GM10266 (cell line): Measurements from ENCODE around the gene CDH6.

ENCODE experiments used
- DNase-seq: peaks from one replicate; pipeline ENCODE4 v3.0.0; 2012; ENCODE audit errors: extremely low spot score
- TF ChIP-seq, protein P1 (sequence below): IDR thresholded peaks from 2 replicates; pipeline ENCODE4 v1.5.1; 2012; ENCODE audit warnings: mild to moderate bottlenecking, low read depth; ENCODE audit not compliant: control insufficient read depth, insufficient read depth; ENCODE audit errors: missing control alignments

CDH6 gene

DNA sequence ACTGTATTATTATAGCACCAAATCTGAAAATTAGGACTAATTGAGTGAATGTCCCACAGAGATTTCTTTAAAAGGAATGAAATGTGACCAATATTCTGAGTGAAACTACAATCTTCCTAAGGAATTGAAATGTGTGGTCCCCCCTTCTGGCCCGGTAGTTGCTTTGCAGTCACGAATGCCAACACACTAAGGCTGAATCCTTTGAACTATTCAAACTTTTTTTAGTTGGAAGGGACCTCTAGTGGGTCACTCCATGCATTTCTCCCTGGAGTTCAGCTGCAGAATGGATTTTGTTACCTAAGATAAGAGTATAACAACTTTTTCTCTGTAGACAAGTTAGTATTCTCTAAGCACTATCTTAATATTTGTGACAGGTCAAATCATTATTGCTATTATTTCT lies 2.8 kb downstream of the CDH6 start:
- TF ChIP-seq, protein P1, sequence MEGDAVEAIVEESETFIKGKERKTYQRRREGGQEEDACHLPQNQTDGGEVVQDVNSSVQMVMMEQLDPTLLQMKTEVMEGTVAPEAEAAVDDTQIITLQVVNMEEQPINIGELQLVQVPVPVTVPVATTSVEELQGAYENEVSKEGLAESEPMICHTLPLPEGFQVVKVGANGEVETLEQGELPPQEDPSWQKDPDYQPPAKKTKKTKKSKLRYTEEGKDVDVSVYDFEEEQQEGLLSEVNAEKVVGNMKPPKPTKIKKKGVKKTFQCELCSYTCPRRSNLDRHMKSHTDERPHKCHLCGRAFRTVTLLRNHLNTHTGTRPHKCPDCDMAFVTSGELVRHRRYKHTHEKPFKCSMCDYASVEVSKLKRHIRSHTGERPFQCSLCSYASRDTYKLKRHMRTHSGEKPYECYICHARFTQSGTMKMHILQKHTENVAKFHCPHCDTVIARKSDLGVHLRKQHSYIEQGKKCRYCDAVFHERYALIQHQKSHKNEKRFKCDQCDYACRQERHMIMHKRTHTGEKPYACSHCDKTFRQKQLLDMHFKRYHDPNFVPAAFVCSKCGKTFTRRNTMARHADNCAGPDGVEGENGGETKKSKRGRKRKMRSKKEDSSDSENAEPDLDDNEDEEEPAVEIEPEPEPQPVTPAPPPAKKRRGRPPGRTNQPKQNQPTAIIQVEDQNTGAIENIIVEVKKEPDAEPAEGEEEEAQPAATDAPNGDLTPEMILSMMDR: no peak
- no peak for DNase-seq

DNA sequence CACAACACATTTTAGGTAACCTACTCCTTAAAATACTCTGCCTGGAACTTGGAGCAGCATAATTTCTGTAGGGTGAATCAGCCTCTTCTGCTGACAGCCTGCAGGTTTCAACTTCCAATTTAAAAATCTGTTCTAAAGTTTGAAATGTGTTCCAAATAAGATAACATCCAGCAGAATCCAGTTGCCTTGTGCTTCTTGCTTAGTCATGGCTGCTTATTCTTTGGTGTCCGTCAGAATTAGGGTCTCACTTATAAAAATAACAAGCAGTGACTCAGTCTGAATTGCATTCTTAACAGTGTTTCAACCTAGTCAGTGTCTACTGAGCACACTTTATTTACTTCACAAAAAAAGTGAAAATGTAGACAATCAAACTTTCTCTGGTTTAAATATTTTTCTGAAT lies 3.7 kb downstream of the CDH6 start:
- no peak for DNase-seq
- TF ChIP-seq, protein P1: no peak

DNA sequence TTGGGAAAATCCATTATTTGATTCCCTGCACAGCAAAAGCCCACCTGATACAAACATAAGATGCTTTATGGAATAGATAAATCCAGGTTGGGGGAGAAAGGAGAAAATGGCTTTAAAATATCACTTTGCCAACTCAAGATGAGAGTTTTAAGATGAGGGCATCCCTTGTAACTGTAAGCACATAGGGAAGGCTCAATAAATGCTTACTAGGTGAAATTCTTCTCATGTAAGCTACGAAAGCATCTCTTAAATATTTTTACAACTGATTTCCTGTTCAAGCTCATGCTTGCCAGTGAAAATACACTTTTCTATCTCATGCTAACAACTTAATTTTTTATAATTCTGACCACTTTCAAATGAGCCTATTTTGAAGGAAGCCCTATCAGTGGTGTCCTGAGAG lies 11.5 kb downstream of the CDH6 start:
- TF ChIP-seq, protein P1: no peak
- DNase-seq: no peak

DNA sequence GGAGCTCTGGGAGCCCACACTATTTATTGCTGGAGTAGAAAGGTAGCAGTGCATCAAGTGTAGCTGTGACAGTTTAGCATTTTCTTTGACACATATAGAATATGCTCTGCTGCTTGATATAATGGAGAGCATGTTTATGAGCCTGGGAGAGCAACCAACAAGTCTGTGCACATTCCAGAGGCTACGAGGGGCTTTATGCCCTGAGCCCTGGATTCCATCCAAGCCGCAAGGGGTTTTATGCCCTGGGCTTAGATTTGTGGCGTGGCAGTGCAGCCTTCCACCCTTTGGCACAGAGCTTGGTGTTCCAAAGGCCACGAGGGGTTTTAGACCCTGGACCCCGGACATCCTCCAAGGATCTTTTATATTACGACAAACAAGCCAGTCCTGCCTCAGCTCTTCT lies 14.6 kb downstream of the CDH6 start:
- no peak for DNase-seq
- TF ChIP-seq, protein P1: no peak

DNA sequence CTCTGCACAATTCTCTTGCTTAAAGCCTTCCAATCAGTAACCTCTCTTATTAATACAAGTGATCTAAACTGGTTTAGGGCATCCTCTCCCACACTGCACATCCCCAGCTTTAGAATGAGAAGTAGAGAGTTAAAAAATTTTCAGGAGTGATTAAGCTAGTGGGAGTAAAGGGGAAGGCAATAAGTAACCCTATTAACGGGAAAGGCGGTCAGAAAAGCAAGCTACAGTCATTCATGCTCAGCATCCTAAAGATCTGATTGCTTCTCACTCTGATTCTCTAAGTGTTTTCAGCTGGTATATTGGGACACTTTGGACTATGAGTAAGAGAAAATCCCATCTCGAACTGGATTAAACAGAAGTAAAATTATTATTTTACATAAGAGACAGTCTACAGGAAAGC lies 15.8 kb downstream of the CDH6 start:
- TF ChIP-seq, protein P1: no peak

DNA sequence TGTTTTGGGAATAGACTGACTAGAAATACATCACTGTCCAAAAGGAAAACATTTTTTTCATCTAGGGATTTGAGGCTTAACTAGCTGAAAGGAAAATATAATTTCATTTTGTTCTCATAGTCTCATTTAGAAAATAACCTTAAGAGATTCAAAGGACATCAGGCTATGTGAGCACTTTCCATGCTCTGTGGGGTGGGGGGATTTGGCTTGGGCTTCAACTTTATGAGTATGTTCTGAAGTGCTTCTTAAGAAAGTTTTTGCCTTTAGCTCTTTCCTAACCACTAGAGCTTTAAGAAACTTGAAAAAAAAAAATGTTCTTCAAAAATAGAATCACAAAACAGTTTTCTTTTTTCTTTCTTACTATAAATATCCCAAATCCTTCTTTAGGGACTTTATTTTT lies 17.6 kb downstream of the CDH6 start:
- DNase-seq: no peak
- TF ChIP-seq, protein P1: no peak

More for the DNA sequence above, 15.8 kb downstream of the CDH6 start:
- DNase-seq: no peak

DNA sequence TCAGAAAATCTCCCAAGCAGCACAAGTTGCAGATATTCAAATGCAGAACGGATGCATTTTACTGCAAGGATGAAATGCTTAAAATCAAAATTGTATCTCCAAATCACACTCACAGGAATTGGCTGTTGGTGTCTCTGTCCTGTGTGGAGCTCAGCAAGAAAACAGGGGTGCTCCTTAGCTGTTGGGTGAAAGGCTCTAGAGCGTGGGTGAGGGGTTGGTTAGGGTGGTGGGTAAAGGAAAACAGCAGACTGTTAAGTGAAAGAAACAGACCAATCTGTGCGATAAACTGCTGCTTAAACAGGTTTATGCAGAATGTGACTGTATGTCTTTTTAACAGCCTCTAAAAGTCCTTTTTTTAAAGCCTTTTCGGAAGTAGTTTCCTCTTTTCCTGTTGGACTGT lies 19.8 kb downstream of the CDH6 start:
- DNase-seq: no peak
- TF ChIP-seq, protein P1: no peak
